ENCODE results near the gene MTF1. TPM values are rescaled to one million over a fixed set of nuclear protein-coding genes. Genes with fewer than 3 reads are reported as not detected.

MTF1 gene
- total and polyA plus RNA-seq, 2 donors (not counting 1 experiment from before 2014, with no cell fraction given), result 4.5 to 8.4 TPM

DNA sequence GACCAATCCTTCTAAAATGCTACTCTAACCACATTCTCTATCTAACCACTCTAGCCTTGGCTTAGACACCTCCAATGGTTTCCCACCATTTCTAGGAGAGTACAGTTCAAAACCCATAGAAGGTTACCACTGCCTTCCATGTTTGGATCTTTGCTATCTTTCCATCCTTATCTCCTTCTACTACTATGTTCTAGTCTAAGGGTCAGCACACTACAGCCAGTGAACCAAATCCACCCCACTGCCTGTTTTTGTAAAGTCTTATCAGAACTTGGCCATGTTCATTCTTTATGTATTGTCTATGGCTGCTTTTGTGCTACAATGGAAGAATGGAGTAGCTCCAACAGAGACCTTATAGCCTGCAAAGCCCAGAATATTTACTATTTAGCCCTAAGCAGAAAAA is 6.2 kb downstream of the MTF1 start:
- Histone ChIP-seq H3K4me1 (ENCODE audit: control insufficient read depth, extremely low read depth, insufficient read depth, low read length) (no peaks in the 10 kb centered on the region), H3K27me3 (ENCODE audit: control insufficient read depth, insufficient read depth, low read length) (no peaks in the 10 kb centered on the region), H3K27ac (ENCODE audit: insufficient read depth, low read length) (no peak overlapping the region), H3K36me3 (ENCODE audit: control insufficient read depth, insufficient read depth, low read length) (peaks cover 5% of the 10 kb centered on the region), H2AFZ (ENCODE audit: low read length) (no peak overlapping the region), H4K20me1 (ENCODE audit: control insufficient read depth, extremely low read depth, insufficient read depth, low read length) (no peaks in the 10 kb centered on the region), H3K4me3 (replicated peaks in 1 of 4; ENCODE audit: control extremely low read depth in 1 of 4, insufficient read depth in 1 of 4, low read depth in 3 of 4, low read length in 4 of 4) (no peak overlapping the region), H3K79me2 (ENCODE audit: control insufficient read depth, insufficient read depth, low read length) (peaks cover 53% of the 10 kb centered on the region), H3K9ac (ENCODE audit: insufficient read depth, low read length) (no peak overlapping the region), H3K9me3 (ENCODE audit: control insufficient read depth, insufficient read depth, low read depth, low read length) (no peaks in the 10 kb centered on the region), H3K4me2 (ENCODE audit: extremely low read depth, insufficient read depth, low read length) (no peak overlapping the region)
- no peak for DNase-seq (ENCODE audit: low read depth in 2 of 2)
- no peak for TF ChIP-seq EZH2 (IDR thresholded peaks at IDR 0.05; ENCODE audit: low read length, missing control alignments)
- TF ChIP-seq, protein P1, sequence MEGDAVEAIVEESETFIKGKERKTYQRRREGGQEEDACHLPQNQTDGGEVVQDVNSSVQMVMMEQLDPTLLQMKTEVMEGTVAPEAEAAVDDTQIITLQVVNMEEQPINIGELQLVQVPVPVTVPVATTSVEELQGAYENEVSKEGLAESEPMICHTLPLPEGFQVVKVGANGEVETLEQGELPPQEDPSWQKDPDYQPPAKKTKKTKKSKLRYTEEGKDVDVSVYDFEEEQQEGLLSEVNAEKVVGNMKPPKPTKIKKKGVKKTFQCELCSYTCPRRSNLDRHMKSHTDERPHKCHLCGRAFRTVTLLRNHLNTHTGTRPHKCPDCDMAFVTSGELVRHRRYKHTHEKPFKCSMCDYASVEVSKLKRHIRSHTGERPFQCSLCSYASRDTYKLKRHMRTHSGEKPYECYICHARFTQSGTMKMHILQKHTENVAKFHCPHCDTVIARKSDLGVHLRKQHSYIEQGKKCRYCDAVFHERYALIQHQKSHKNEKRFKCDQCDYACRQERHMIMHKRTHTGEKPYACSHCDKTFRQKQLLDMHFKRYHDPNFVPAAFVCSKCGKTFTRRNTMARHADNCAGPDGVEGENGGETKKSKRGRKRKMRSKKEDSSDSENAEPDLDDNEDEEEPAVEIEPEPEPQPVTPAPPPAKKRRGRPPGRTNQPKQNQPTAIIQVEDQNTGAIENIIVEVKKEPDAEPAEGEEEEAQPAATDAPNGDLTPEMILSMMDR (conservative IDR thresholded peaks at IDR 0.05 in 1 of 2, IDR thresholded peaks at IDR 0.05 in 1 of 2; ENCODE audit: low read depth in 1 of 2, low read length in 2 of 2), result no peak

DNA sequence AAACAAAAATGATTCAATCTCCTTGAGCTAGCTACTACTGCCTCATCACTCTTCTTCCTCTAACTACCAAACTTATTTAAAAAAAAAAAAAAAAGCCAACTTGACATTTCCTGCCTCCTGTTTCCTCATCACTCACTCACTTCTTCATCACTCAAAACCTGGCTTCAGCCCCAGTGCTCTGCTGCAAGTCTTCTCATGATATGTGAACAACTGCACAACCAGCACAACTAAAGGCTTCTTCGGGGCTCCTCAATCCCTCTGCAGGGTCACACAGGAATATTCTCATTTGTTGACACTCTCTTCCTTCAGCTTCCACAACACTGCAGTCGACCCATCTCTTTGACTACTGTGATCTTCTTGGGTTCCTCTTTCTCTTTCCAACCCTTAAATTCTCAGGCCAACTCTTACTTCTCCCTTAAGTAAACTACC is 7.6 kb downstream of the MTF1 start:
- Histone ChIP-seq H4K20me1 (ENCODE audit: control insufficient read depth, extremely low read depth, insufficient read depth, low read length) (no peaks in the 10 kb centered on the region), H3K36me3 (ENCODE audit: control insufficient read depth, insufficient read depth, low read length) (no peaks in the 10 kb centered on the region), H3K4me1 (ENCODE audit: control insufficient read depth, extremely low read depth, insufficient read depth, low read length) (no peaks in the 10 kb centered on the region), H3K79me2 (ENCODE audit: control insufficient read depth, insufficient read depth, low read length) (peaks cover 54% of the 10 kb centered on the region), H2AFZ (ENCODE audit: low read length) (no peak overlapping the region), H3K4me3 (replicated peaks in 1 of 4; ENCODE audit: control extremely low read depth in 1 of 4, insufficient read depth in 1 of 4, low read depth in 3 of 4, low read length in 4 of 4) (no peak overlapping the region), H3K9me3 (ENCODE audit: control insufficient read depth, insufficient read depth, low read depth, low read length) (no peaks in the 10 kb centered on the region), H3K4me2 (ENCODE audit: extremely low read depth, insufficient read depth, low read length) (no peak overlapping the region), H3K27me3 (ENCODE audit: control insufficient read depth, insufficient read depth, low read length) (no peaks in the 10 kb centered on the region), H3K9ac (ENCODE audit: insufficient read depth, low read length) (no peak overlapping the region), H3K27ac (ENCODE audit: insufficient read depth, low read length) (no peak overlapping the region)
- no peak for TF ChIP-seq EZH2 (IDR thresholded peaks at IDR 0.05; ENCODE audit: low read length, missing control alignments)
- TF ChIP-seq, protein P1 (conservative IDR thresholded peaks at IDR 0.05 in 1 of 2, IDR thresholded peaks at IDR 0.05 in 1 of 2; ENCODE audit: low read depth in 1 of 2, low read length in 2 of 2), result no peak
- peak in 1 of 2 donors; percentile 21 for DNase-seq (ENCODE audit: low read depth in 2 of 2)

DNA sequence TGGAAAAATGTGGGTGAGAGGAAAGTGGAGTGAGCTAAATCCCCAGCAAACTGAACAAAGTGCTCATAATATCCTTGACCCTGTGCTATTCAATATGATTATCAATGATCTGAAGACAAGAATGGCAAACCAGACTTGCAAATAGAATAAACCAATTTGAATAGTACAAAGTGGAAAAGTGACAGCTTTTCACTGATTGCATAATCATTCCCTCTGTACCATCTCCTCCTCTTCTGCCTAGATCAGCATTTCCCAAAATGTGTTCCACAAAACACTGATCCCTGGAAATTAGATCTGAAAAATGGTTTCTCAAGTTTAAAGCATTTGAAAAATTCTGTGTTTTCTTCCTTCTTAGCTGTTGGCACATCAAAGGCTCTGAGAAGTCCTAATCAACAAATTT is 8.1 kb downstream of the MTF1 start:
- Histone ChIP-seq H3K4me1 (ENCODE audit: control insufficient read depth, extremely low read depth, insufficient read depth, low read length) (no peaks in the 10 kb centered on the region), H4K20me1 (ENCODE audit: control insufficient read depth, extremely low read depth, insufficient read depth, low read length) (no peaks in the 10 kb centered on the region), H3K9ac (ENCODE audit: insufficient read depth, low read length) (no peak overlapping the region), H2AFZ (ENCODE audit: low read length) (no peak overlapping the region), H3K79me2 (ENCODE audit: control insufficient read depth, insufficient read depth, low read length) (peaks cover 57% of the 10 kb centered on the region), H3K27ac (ENCODE audit: insufficient read depth, low read length) (no peak overlapping the region), H3K4me2 (ENCODE audit: extremely low read depth, insufficient read depth, low read length) (peak overlapping the region; percentile 16), H3K36me3 (ENCODE audit: control insufficient read depth, insufficient read depth, low read length) (no peaks in the 10 kb centered on the region), H3K9me3 (ENCODE audit: control insufficient read depth, insufficient read depth, low read depth, low read length) (no peaks in the 10 kb centered on the region), H3K4me3 (replicated peaks in 1 of 4; ENCODE audit: control extremely low read depth in 1 of 4, insufficient read depth in 1 of 4, low read depth in 3 of 4, low read length in 4 of 4) (no peak overlapping the region), H3K27me3 (ENCODE audit: control insufficient read depth, insufficient read depth, low read length) (no peaks in the 10 kb centered on the region)
- no peak for DNase-seq (ENCODE audit: low read depth in 2 of 2)
- no peak for TF ChIP-seq EZH2 (IDR thresholded peaks at IDR 0.05; ENCODE audit: low read length, missing control alignments)
- TF ChIP-seq, protein P1 (conservative IDR thresholded peaks at IDR 0.05 in 1 of 2, IDR thresholded peaks at IDR 0.05 in 1 of 2; ENCODE audit: low read depth in 1 of 2, low read length in 2 of 2), result no peak

Data from fibroblast of lung (primary cell).